ENCODE results near the gene AHCYL2. TPM values are rescaled to one million over a fixed set of nuclear protein-coding genes. Genes with fewer than 3 reads are reported as not detected.

The AHCYL2 gene
- polyA plus RNA-seq, 3 donors = 10.7 to 14.6 (median 12.1) TPM

DNA sequence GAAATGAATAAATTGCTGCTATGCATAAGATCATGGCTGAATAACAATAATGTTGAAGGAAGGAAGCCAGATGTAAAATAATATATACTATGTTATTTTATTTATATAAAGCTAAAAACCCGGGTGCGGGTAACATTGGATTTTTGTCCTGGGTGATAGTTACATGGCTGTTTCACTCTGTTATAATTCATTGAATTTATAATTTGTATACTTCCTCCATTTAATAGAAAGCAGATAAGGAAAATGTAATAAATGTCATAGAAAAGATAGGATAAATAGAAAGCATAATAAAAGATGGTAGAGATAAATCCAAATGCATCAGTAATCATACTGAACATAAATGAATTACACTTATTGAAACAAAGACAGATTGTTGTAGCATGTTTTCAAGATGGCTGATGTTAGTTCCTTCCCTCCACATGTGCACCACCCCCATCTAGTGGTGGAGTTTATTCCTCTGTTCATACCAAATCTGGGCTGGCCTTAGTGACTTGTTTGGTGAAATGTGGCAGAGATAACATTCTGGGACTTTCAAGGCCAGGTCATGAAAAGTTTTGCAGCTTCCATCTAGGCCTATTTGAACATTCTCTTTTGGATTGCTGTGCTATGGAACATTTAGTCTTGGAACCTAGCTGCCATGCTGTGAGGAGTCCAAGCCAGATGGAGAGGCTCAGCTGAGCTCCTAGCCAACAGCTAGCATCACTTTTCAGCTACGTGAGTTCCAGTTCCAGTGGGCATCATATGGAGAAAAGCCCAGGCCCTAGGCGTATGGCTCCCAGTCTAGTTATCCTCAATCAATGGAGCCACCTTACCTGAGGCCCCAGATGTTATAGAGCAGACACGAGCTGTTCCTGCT, 46.9 kb downstream of the AHCYL2 start:
- TF ChIP-seq, protein P1, sequence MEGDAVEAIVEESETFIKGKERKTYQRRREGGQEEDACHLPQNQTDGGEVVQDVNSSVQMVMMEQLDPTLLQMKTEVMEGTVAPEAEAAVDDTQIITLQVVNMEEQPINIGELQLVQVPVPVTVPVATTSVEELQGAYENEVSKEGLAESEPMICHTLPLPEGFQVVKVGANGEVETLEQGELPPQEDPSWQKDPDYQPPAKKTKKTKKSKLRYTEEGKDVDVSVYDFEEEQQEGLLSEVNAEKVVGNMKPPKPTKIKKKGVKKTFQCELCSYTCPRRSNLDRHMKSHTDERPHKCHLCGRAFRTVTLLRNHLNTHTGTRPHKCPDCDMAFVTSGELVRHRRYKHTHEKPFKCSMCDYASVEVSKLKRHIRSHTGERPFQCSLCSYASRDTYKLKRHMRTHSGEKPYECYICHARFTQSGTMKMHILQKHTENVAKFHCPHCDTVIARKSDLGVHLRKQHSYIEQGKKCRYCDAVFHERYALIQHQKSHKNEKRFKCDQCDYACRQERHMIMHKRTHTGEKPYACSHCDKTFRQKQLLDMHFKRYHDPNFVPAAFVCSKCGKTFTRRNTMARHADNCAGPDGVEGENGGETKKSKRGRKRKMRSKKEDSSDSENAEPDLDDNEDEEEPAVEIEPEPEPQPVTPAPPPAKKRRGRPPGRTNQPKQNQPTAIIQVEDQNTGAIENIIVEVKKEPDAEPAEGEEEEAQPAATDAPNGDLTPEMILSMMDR (IDR thresholded peaks at IDR 0.05) = peak; percentile 86
- Histone ChIP-seq H3K4me3 (replicated peaks in 1 of 3; ENCODE audit: low read depth in 2 of 3, low read length in 3 of 3) (peak overlapping the region; percentile 26 to 58 (median 38)), H4K20me1 (ENCODE audit: insufficient read depth, low read length) (no peaks in the 10 kb centered on the region), H3K4me2 (replicated peaks; ENCODE audit: extremely low read depth, low read length, poor library complexity, severe bottlenecking) (peak overlapping the region; percentile 65), H2AFZ (ENCODE audit: insufficient read depth, low read depth, low read length, poor library complexity, severe bottlenecking) (peak overlapping the region; percentile 48), H3K9me3 (replicated peaks in 1 of 2; ENCODE audit: control insufficient read depth in 1 of 2, insufficient read depth in 1 of 2, low read length in 2 of 2) (peaks cover 0 to 3% of the 10 kb centered on the region in 2 donors), H3K4me1 (ENCODE audit: control insufficient read depth in 1 of 2, insufficient read depth in 2 of 2, low read length in 2 of 2) (peaks cover 16 to 31% of the 10 kb centered on the region in 2 donors), H3K9ac (ENCODE audit: insufficient read depth, low read length, poor library complexity, severe bottlenecking) (no peak overlapping the region), H3K27me3 (ENCODE audit: control insufficient read depth in 2 of 2, insufficient read depth in 2 of 2, low read length in 2 of 2) (no peaks in the 10 kb centered on the region), H3K27ac (ENCODE audit: low read depth in 1 of 2, low read length in 2 of 2) (no peak overlapping the region), H3K36me3 (replicated peaks in 1 of 2; ENCODE audit: control insufficient read depth in 1 of 2, insufficient read depth in 2 of 2, low read length in 2 of 2) (peaks cover 3 to 9% of the 10 kb centered on the region in 2 donors), H3K79me2 (ENCODE audit: insufficient read depth, low read length) (no peaks in the 10 kb centered on the region)
- Mint-ChIP-seq H3K36me3 (peaks cover 9 to 12% of the 10 kb centered on the region in 2 donors), H3K9me3 (peaks cover 3 to 11% (median 8%) of the 10 kb centered on the region in 7 donors), H3K27ac (peak overlapping the region in 3 of 7 donors; percentile 18 to 51 (median 43)), H3K27me3 (ENCODE audit: low read depth in 3 of 3) (no peaks in the 10 kb centered on the region), H3K4me1 (peaks cover 20% of the 10 kb centered on the region), H3K4me3 (peak overlapping the region in 1 of 2 donors; percentile 83)
- peak; percentile 62 to 72 (median 72) for DNase-seq
- 100% methylated on average over 1 of the region's 5 CpGs for WGBS (ENCODE audit: insufficient coverage)
- intact Hi-C loops (cut with micrococcal nuclease) = loop anchor here in 1 of 2 donors (2.0 kb wide), 1 partner anchor 53 kb away; no protein-coding TSS in a partner anchor

DNA sequence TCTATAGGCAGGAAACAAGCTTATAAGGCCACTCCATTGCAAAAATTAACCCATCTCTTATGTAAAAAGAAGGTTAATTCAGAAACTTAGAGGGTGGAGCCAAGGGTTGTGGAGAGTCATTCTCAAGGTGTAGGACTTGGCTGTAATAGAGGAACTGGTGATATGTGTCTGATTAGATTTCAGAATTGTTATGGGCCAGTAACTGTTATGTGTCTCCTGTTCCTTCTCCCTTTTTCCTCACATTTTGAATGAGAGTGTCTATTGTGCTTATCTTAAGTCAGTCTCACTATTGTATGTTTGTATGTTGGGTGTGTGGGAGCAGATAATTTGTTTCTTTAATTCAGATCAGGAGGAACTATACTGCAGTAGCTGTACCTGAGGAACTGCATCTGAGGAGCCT, 49.1 kb downstream of the AHCYL2 start:
- Histone ChIP-seq H3K9me3 (replicated peaks in 1 of 2; ENCODE audit: control insufficient read depth in 1 of 2, insufficient read depth in 1 of 2, low read length in 2 of 2) (peaks cover 0 to 3% of the 10 kb centered on the region in 2 donors), H2AFZ (ENCODE audit: insufficient read depth, low read depth, low read length, poor library complexity, severe bottlenecking) (no peak overlapping the region), H3K27ac (ENCODE audit: low read depth in 1 of 2, low read length in 2 of 2) (no peak overlapping the region), H3K4me3 (replicated peaks in 1 of 3; ENCODE audit: low read depth in 2 of 3, low read length in 3 of 3) (no peak overlapping the region), H3K4me1 (ENCODE audit: control insufficient read depth in 1 of 2, insufficient read depth in 2 of 2, low read length in 2 of 2) (peaks cover 16 to 25% of the 10 kb centered on the region in 2 donors), H3K79me2 (ENCODE audit: insufficient read depth, low read length) (no peaks in the 10 kb centered on the region), H3K36me3 (replicated peaks in 1 of 2; ENCODE audit: control insufficient read depth in 1 of 2, insufficient read depth in 2 of 2, low read length in 2 of 2) (peaks cover 3 to 9% of the 10 kb centered on the region in 2 donors), H4K20me1 (ENCODE audit: insufficient read depth, low read length) (no peaks in the 10 kb centered on the region), H3K9ac (ENCODE audit: insufficient read depth, low read length, poor library complexity, severe bottlenecking) (no peak overlapping the region), H3K4me2 (replicated peaks; ENCODE audit: extremely low read depth, low read length, poor library complexity, severe bottlenecking) (no peak overlapping the region), H3K27me3 (ENCODE audit: control insufficient read depth in 2 of 2, insufficient read depth in 2 of 2, low read length in 2 of 2) (no peaks in the 10 kb centered on the region)
- Mint-ChIP-seq H3K27ac (no peak overlapping the region), H3K36me3 (peaks cover 11 to 21% of the 10 kb centered on the region in 2 donors), H3K9me3 (peaks cover 3 to 11% (median 8%) of the 10 kb centered on the region in 7 donors), H3K27me3 (ENCODE audit: low read depth in 3 of 3) (no peaks in the 10 kb centered on the region), H3K4me3 (no peak overlapping the region), H3K4me1 (peaks cover 16% of the 10 kb centered on the region)
- intact Hi-C loops (cut with micrococcal nuclease) = no loop called here
- no peak for DNase-seq
- TF ChIP-seq, protein P1 (IDR thresholded peaks at IDR 0.05) = no peak
